T-helper 1 cell treated with Interleukin-12 subunit alpha and Interleukin-12 subunit beta and Interleukin-4 antibody, amounts not matched to agents 30 μg/mL and 1 μg/mL, for 36 hours (primary cell): ENCODE measurements around the gene GLS2.

Experiments
- H3K27ac Mint-ChIP-seq: one replicate; pipeline ENCODE4 v1.8.0; 2021; ENCODE audit warnings: mild to moderate bottlenecking, mixed read lengths
- H3K27me3 Mint-ChIP-seq: one replicate; pipeline ENCODE4 v1.8.0; 2021; ENCODE audit warnings: low read depth, mixed read lengths
- H3K36me3 Mint-ChIP-seq: one replicate; pipeline ENCODE4 v1.8.0; 2021; ENCODE audit warnings: low read depth, mixed read lengths
- H3K4me1 Mint-ChIP-seq: one replicate; pipeline ENCODE4 v1.8.0; 2021; ENCODE audit warnings: low read depth, mixed read lengths
- H3K4me3 Mint-ChIP-seq: one replicate; pipeline ENCODE4 v1.8.0; 2021; ENCODE audit warnings: mild to moderate bottlenecking, moderate library complexity, mixed read lengths
- H3K9me3 Mint-ChIP-seq: one replicate; pipeline ENCODE4 v1.8.0; 2021; ENCODE audit warnings: mixed read lengths

The GLS2 gene

DNA sequence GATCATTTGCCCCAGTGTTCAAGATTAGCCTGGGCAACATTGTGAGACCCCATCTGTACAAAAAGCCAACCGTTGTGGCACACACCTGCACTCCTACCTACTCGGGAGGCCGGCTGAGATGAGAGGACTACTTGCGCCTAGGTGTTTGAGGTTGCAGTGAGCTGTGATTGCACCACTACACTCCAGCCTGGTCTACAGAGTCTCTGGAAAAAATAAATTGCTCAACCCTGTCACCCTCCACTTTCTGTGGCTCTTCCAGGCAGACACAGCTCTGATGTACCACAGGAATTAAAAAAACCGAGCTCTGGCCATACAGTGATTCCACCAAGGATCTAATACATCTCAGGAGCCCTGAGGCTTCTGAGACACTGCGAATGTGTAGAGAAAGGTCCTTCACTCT lies 53.1 kb downstream of the GLS2 start:
- H3K9me3 Mint-ChIP-seq, result no peaks in the 10 kb centered on the region
- peaks cover 16% of the 10 kb centered on the region for H3K36me3 Mint-ChIP-seq
- H3K4me1 Mint-ChIP-seq, result no peaks in the 10 kb centered on the region
- H3K27me3 Mint-ChIP-seq, result no peaks in the 10 kb centered on the region
- H3K4me3 Mint-ChIP-seq, result no peak overlapping the region
- H3K27ac Mint-ChIP-seq, result no peak overlapping the region

DNA sequence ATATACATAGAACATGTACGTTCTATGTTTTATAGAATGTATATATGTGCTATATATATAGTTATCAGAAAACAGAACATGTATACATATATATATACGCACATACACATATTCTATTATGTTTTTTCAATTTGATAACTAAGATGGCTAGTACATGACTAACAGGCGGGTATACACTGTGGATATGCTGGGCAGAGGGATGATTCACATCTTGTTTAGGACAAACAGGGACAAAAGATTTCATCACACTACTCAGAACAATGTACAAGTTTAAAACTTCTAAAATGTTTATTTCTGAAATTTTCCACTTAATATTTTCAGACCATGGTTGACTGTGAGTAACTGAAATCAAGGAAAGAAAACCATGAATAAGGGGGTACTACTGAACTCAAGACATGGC lies 56.1 kb downstream of the GLS2 start:
- Mint-ChIP-seq H3K4me1 (no peaks in the 10 kb centered on the region), H3K36me3 (peaks cover 23% of the 10 kb centered on the region), H3K27ac (no peak overlapping the region), H3K4me3 (no peak overlapping the region), H3K27me3 (no peaks in the 10 kb centered on the region), H3K9me3 (no peaks in the 10 kb centered on the region)

DNA sequence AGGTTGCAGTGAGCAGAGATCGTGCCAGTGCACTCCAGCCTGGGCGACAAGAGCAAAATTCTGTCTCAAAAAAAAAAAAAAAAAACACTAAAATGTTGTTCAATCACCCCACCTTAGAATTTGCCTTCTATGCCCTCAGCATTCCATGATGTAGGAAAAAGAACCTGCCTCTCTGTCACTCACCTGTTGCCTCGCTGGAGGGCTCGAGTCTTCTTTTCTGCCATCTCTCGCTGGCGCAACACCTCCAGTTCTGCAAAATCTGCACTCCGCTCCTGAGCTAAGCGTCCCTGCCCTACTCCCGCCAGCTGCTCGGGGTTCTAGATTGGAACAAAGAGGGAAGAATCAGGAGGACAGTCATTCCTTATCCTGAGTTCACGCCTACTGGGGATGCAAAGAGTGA lies 56.7 kb downstream of the GLS2 start:
- no peak overlapping the region for H3K27ac Mint-ChIP-seq
- no peak overlapping the region for H3K4me3 Mint-ChIP-seq
- no peaks in the 10 kb centered on the region for H3K9me3 Mint-ChIP-seq
- H3K4me1 Mint-ChIP-seq, result no peaks in the 10 kb centered on the region
- H3K36me3 Mint-ChIP-seq, result peaks cover 21% of the 10 kb centered on the region
- H3K27me3 Mint-ChIP-seq, result no peaks in the 10 kb centered on the region

DNA sequence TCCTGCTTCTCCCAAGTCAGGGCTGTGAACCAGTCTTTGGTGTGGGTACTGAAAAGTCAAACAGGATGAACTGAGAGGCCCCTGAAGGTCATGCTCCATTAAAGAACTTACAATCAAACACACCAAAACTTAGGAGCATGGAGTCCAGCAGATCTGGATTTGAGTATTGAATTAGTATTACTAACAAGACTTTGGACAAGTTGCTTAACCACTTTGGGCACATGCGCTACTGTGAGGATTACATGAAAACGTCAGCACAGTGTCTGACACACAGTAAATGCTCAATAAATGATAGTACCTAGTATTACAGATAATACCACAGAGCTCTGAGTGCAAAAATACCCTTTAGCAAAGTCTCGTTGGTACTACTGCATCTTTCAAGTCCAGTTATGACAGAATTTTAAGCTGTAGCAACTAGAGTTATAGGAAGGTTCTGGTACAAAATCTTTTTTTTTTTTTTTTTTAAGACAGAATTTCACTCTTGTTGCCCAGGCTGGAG lies 62.0 kb downstream of the GLS2 start:
- no peaks in the 10 kb centered on the region for H3K9me3 Mint-ChIP-seq
- H3K4me3 Mint-ChIP-seq, result no peak overlapping the region
- H3K27ac Mint-ChIP-seq, result no peak overlapping the region
- no peaks in the 10 kb centered on the region for H3K27me3 Mint-ChIP-seq
- peaks cover 5% of the 10 kb centered on the region for H3K4me1 Mint-ChIP-seq
- H3K36me3 Mint-ChIP-seq, result peaks cover 30% of the 10 kb centered on the region

DNA sequence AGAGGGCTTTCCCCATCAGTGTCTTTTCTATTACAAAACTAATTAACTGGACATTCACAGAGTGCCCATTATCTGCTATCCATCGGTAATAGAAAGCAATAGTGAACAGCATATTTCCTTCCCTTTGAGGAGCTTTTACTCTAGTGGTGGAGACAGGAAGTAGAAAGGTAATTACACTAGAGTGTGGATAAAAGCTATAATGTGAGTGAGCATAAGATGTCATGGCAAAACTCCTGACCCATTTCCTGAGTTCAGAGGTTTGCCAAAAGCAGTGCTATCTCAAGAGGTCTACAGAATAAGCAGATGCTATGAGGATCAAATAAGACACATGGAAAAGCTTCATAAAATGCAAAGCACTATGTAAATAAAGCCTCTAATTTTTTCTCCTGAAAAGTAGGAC lies 62.8 kb downstream of the GLS2 start:
- Mint-ChIP-seq H3K4me3 (no peak overlapping the region), H3K9me3 (no peaks in the 10 kb centered on the region), H3K27me3 (no peaks in the 10 kb centered on the region), H3K27ac (peak overlapping the region; percentile 73), H3K36me3 (peaks cover 32% of the 10 kb centered on the region), H3K4me1 (peaks cover 5% of the 10 kb centered on the region)
